HG03571 (cell line): ENCODE measurements around the gene PHYHD1.

Source experiments
- ATAC-seq: cut with Tn5 transposase; IDR thresholded peaks from one replicate; pipeline ENCODE4 v1.9.1; 2021; ENCODE audit not compliant: unreplicated experiment

PHYHD1 gene

GRCh38 chr9:128920381-128921058 is at the start of gene PHYHD1:
PHYHD1 (plus strand) TSS chr9:128920982; CDS start chr9:128922324, 1,342 bp downstream.
- ATAC-seq = no peak

- no peak for ATAC-seq
Observed at GRCh38 chr9:128877852-128878251, 42.9 kb upstream of the PHYHD1 start.

- peak; percentile 80 for ATAC-seq
Observed at GRCh38 chr9:128881884-128882676, 38.7 kb upstream of the PHYHD1 start, which contains the start of the genes KYAT1 and LRRC8A. KYAT1 (minus strand) TSS chr9:128881950; CDS start chr9:128845405, 36,545 bp downstream. LRRC8A (plus strand) TSS chr9:128882133; CDS start chr9:128907165, 25,032 bp downstream.

- ATAC-seq = no peak
Observed at GRCh38 chr9:128882677-128883603, 37.8 kb upstream of the PHYHD1 start.

GRCh38 chr9:128884164-128884563 is 36.6 kb upstream of the PHYHD1 start:
- no peak for ATAC-seq

- no peak for ATAC-seq
Observed at GRCh38 chr9:128885376-128885775, 35.4 kb upstream of the PHYHD1 start.

GRCh38 chr9:128885798-128886197 is 35.0 kb upstream of the PHYHD1 start:
- no peak for ATAC-seq

- no peak for ATAC-seq
Observed at GRCh38 chr9:128886211-128886891, 34.4 kb upstream of the PHYHD1 start.

- no peak for ATAC-seq
Observed at GRCh38 chr9:128887049-128887448, 33.7 kb upstream of the PHYHD1 start.

GRCh38 chr9:128887914-128888350 is 32.9 kb upstream of the PHYHD1 start:
- no peak for ATAC-seq

GRCh38 chr9:128891321-128892220 is 29.2 kb upstream of the PHYHD1 start:
- ATAC-seq = no peak

- no peak for ATAC-seq
Observed at GRCh38 chr9:128892221-128892921, 28.4 kb upstream of the PHYHD1 start.

GRCh38 chr9:128893354-128893753 is 27.4 kb upstream of the PHYHD1 start:
- ATAC-seq = no peak

- no peak for ATAC-seq
Observed at GRCh38 chr9:128894764-128895163, 26.0 kb upstream of the PHYHD1 start.

- no peak for ATAC-seq
Observed at GRCh38 chr9:128895556-128895955, 25.2 kb upstream of the PHYHD1 start.

- ATAC-seq = no peak
Observed at GRCh38 chr9:128898382-128898781, 22.4 kb upstream of the PHYHD1 start.

- no peak for ATAC-seq
Observed at GRCh38 chr9:128898845-128899565, 21.8 kb upstream of the PHYHD1 start.
